ENCODE results near the gene CLIC4.

DNA sequence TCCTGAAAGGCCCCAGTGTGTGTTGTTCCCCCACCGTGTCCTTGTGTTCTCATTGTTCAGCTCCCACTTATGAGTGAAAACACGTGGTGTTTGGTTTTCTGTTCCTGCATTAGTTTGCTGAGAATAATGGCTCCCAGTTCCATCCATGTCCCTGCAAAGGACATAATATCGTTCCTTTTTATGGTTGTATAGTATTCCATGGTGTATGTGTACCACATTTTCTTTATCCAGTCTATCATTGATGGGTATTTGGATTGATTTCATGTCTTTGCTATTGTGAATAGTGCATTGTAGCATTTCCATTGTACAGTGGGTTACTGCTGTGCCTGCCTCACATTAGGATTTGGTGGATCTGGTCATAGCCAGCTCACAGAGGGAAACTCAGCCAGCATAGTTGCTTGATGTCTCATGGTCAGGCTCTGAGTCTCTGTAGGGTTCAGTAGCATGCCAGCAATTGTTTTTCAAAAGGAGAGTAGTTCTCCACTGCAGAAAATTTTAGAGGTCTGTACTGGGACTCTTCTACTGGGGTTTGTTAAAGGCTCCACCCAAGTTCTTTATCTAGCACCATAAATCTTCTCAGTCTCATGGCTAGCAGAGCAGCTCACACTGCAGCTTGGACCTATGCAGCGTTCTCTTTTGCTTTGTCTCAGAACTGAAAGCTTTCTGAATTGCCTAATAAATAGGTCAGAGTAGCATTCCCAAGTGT is 143.9 kb downstream of the CLIC4 start:
- TF ChIP-seq, protein P1, sequence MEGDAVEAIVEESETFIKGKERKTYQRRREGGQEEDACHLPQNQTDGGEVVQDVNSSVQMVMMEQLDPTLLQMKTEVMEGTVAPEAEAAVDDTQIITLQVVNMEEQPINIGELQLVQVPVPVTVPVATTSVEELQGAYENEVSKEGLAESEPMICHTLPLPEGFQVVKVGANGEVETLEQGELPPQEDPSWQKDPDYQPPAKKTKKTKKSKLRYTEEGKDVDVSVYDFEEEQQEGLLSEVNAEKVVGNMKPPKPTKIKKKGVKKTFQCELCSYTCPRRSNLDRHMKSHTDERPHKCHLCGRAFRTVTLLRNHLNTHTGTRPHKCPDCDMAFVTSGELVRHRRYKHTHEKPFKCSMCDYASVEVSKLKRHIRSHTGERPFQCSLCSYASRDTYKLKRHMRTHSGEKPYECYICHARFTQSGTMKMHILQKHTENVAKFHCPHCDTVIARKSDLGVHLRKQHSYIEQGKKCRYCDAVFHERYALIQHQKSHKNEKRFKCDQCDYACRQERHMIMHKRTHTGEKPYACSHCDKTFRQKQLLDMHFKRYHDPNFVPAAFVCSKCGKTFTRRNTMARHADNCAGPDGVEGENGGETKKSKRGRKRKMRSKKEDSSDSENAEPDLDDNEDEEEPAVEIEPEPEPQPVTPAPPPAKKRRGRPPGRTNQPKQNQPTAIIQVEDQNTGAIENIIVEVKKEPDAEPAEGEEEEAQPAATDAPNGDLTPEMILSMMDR (IDR thresholded peaks at IDR 0.05) = no peak
- no peak for TF ChIP-seq POLR2AphosphoS5 (IDR thresholded peaks at IDR 0.05)
